Vagina (tissue), 2 donors: Measurements from ENCODE around the gene PPM1D. TPM values are rescaled to one million over a fixed set of nuclear protein-coding genes. Genes with fewer than 3 reads are reported as not detected.

Experiments
- DNase-seq, 2 donors: peaks; one replicate each; pipeline ENCODE4 v3.0.0-alpha.2; 2017; ENCODE audit errors: extremely low spot score in 2 of 2
- H3K27ac ChIP-seq: fragments of 200-600 bp; sonication (generic); one replicate; pipeline ENCODE4 v1.5.1; 2019
- H3K27me3 ChIP-seq: fragments of 200-600 bp; sonication (generic); one replicate; pipeline ENCODE4 v1.5.1; 2019
- H3K36me3 ChIP-seq, 2 donors: fragments of 200-600 bp; sonication (generic); one replicate each; pipeline ENCODE4 v1.5.1; 2017 to 2019
- H3K4me1 ChIP-seq: fragments of 200-600 bp; sonication (generic); one replicate; pipeline ENCODE4 v1.5.1; 2019
- H3K4me3 ChIP-seq, 2 donors: fragments of 200-600 bp; sonication (generic); 1 replicate in 1 of 2; 2 replicates in 1 of 2; pipeline ENCODE4 v1.5.1; 2016 to 2019
- H3K9me3 ChIP-seq: fragments of 200-600 bp; sonication (generic); one replicate; pipeline ENCODE4 v1.5.1; 2019
- CTCF ChIP-seq, 3 experiments: fragments of 450-650 bp in 2 of 3; fragments of 200-600 bp in 1 of 3; sonication (generic) in 1 of 3; IDR thresholded peaks; one replicate each; pipeline ENCODE4 v1.5.1; 2017 to 2019; ENCODE audit warnings: antibody characterized with exemption in 3 of 3, mild to moderate bottlenecking in 2 of 3, moderate library complexity in 2 of 3
- POLR2A ChIP-seq, 2 donors: fragments of 450-650 bp; IDR thresholded peaks; one replicate each; pipeline ENCODE4 v1.6.1; 2017; ENCODE audit warnings: antibody characterized with exemption in 2 of 2, mild to moderate bottlenecking in 2 of 2, moderate library complexity in 2 of 2
- POLR2AphosphoS5 ChIP-seq, 2 donors: sonication (generic); formaldehyde crosslinking; IDR thresholded peaks; one replicate each; pipeline ENCODE4 v1.9.0; 2017; ENCODE audit warnings: antibody characterized with exemption in 2 of 2, mild to moderate bottlenecking in 2 of 2, low read depth in 1 of 2; ENCODE audit not compliant: insufficient read depth in 1 of 2
- intact Hi-C: fragments of 100-400 bp; cut with DNase I; formaldehyde crosslinking; loops from one replicate; pipeline ENCODE4 v1.15.1; 2023
- total RNA-seq: library from RNA; depleted of rRNA; stranded (reverse); fragments of >200 nt; gene quantifications from one replicate; pipeline ENCODE4 v1.2.3, GENCODE V29; 2016

PPM1D gene
- total RNA-seq, 1 donor from 2014 or later = 9.8 TPM

- no peak for DNase-seq
- no peaks in the 10 kb centered on the region for H3K27me3 ChIP-seq
- TF ChIP-seq POLR2AphosphoS5 (IDR thresholded peaks at IDR 0.05; ENCODE audit: insufficient read depth in 1 of 2, low read depth in 1 of 2) (no peak), POLR2A (IDR thresholded peaks at IDR 0.05) (no peak), CTCF (IDR thresholded peaks at IDR 0.05) (no peak)
- H3K27ac ChIP-seq = no peak overlapping the region
- no peaks in the 10 kb centered on the region for H3K36me3 ChIP-seq
- H3K9me3 ChIP-seq = no peaks in the 10 kb centered on the region
- H3K4me1 ChIP-seq = no peaks in the 10 kb centered on the region
- intact Hi-C loops = no loop called here
- no peak overlapping the region for H3K4me3 ChIP-seq
Measured at GRCh38 chr17:60565233-60565632, 34.8 kb upstream of the PPM1D start.

GRCh38 chr17:60573236-60574051 is 26.5 kb upstream of the PPM1D start:
- no peak for DNase-seq
- Histone ChIP-seq H3K36me3 (no peaks in the 10 kb centered on the region), H3K27ac (peak overlapping the region; percentile 15), H3K27me3 (no peaks in the 10 kb centered on the region), H3K4me3 (no peak overlapping the region), H3K4me1 (peaks cover 17% of the 10 kb centered on the region), H3K9me3 (no peaks in the 10 kb centered on the region)
- intact Hi-C loops = no loop called here
- no peak for TF ChIP-seq CTCF (IDR thresholded peaks at IDR 0.05)
- peak in 1 of 2 donors; percentile 35 for TF ChIP-seq POLR2AphosphoS5 (IDR thresholded peaks at IDR 0.05; ENCODE audit: insufficient read depth in 1 of 2, low read depth in 1 of 2)
- no peak for TF ChIP-seq POLR2A (IDR thresholded peaks at IDR 0.05)

- peak overlapping the region; percentile 20 to 39 for H3K4me3 ChIP-seq
- intact Hi-C loops = no loop called here
- no peaks in the 10 kb centered on the region for H3K27me3 ChIP-seq
- no peak for DNase-seq
- H3K4me1 ChIP-seq = peaks cover 23% of the 10 kb centered on the region
- H3K36me3 ChIP-seq = no peaks in the 10 kb centered on the region
- TF ChIP-seq POLR2AphosphoS5 (IDR thresholded peaks at IDR 0.05; ENCODE audit: insufficient read depth in 1 of 2, low read depth in 1 of 2) = peak in 1 of 2 donors; percentile 60
- no peak for TF ChIP-seq POLR2A (IDR thresholded peaks at IDR 0.05)
- peak in 1 of 3 experiments; percentile 32 for TF ChIP-seq CTCF (IDR thresholded peaks at IDR 0.05)
- H3K27ac ChIP-seq = peak overlapping the region; percentile 89
- H3K9me3 ChIP-seq = no peaks in the 10 kb centered on the region
Measured at GRCh38 chr17:60577147-60577915, 22.7 kb upstream of the PPM1D start.

- no peak for TF ChIP-seq CTCF (IDR thresholded peaks at IDR 0.05)
- TF ChIP-seq POLR2AphosphoS5 (IDR thresholded peaks at IDR 0.05; ENCODE audit: insufficient read depth in 1 of 2, low read depth in 1 of 2) = peak in 1 of 2 donors; percentile 16
- Histone ChIP-seq H3K36me3 (no peaks in the 10 kb centered on the region), H3K4me3 (no peak overlapping the region), H3K27ac (peak overlapping the region; percentile 89), H3K9me3 (no peaks in the 10 kb centered on the region), H3K27me3 (no peaks in the 10 kb centered on the region), H3K4me1 (peaks cover 23% of the 10 kb centered on the region)
- intact Hi-C loops = no loop called here
- DNase-seq = no peak
Measured at GRCh38 chr17:60579090-60579489, 20.9 kb upstream of the PPM1D start.
